Measurements from ENCODE around the gene ANGPTL1.

The ANGPTL1 gene, protein sequence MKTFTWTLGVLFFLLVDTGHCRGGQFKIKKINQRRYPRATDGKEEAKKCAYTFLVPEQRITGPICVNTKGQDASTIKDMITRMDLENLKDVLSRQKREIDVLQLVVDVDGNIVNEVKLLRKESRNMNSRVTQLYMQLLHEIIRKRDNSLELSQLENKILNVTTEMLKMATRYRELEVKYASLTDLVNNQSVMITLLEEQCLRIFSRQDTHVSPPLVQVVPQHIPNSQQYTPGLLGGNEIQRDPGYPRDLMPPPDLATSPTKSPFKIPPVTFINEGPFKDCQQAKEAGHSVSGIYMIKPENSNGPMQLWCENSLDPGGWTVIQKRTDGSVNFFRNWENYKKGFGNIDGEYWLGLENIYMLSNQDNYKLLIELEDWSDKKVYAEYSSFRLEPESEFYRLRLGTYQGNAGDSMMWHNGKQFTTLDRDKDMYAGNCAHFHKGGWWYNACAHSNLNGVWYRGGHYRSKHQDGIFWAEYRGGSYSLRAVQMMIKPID

DNA sequence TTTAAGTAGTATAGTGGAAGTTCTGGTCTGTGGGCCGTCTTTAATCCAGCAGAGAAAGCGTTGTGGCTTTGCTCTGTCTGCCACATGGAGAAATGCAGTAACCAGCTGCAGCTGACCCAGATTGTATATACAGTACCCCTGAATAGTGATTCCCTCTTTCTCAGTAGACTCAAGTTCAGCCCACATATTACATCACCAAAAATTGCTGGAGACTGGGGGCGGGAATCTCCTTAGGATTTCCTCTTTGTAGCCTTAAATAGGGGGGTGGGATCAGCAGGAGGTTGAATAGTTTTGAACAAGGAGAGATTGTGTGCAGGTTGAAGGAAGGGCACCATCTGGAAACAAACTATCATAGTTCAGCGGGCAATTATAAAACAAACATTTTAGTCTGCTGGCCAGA is at the start of gene ANGPTL1:
TSS of gene ANGPTL1 (minus strand) at position 134 of the 400 bp plus-strand sequence. CDS start 5,301 bp downstream, outside the sequence.
- TF ChIP-seq YY1 (IDR thresholded peaks at IDR 0.05; ENCODE audit: low read depth) = no peak
- TF ChIP-seq RAD21 (IDR thresholded peaks at IDR 0.05; ENCODE audit: low read depth) = no peak
- TF ChIP-seq TEAD4 (IDR thresholded peaks at IDR 0.05) = no peak
- TF ChIP-seq TAF1 (IDR thresholded peaks at IDR 0.05; ENCODE audit: low read depth) = no peak
- TF ChIP-seq, protein P1, sequence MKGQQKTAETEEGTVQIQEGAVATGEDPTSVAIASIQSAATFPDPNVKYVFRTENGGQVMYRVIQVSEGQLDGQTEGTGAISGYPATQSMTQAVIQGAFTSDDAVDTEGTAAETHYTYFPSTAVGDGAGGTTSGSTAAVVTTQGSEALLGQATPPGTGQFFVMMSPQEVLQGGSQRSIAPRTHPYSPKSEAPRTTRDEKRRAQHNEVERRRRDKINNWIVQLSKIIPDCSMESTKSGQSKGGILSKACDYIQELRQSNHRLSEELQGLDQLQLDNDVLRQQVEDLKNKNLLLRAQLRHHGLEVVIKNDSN (IDR thresholded peaks at IDR 0.05) = no peak
- no peak for TF ChIP-seq EP300 (IDR thresholded peaks at IDR 0.05; ENCODE audit: borderline replicate concordance)
- TF ChIP-seq CREB1 (IDR thresholded peaks at IDR 0.05; ENCODE audit: low read depth) = no peak
- no peak for TF ChIP-seq NFIC (IDR thresholded peaks at IDR 0.05)

DNA sequence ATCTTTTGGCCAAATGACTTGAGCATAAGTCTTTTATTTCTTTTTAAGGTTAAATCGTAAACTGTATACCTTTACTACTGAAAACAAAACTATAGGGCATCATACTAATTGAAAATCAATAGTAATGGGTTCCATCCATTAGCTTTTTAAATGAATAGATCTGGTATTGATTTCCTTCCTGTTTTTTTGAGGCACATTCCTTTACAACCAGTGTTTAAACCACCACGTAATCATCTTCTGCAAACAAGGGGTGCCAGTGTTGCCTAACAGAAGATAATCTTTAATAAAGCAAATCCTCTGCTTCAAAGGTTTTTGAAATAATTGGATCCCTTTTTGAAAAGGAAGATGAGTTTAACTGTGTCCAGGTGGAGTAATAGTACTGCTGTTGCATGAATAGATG is 48.7 kb upstream of the ANGPTL1 start:
- no peak for TF ChIP-seq TCF12 (IDR thresholded peaks at IDR 0.05; ENCODE audit: low read depth)
- no peak for TF ChIP-seq EGR1 (IDR thresholded peaks at IDR 0.05)
- no peak for TF ChIP-seq CREB1 (IDR thresholded peaks at IDR 0.05; ENCODE audit: low read depth)
- TF ChIP-seq FOXM1 (IDR thresholded peaks at IDR 0.05; ENCODE audit: borderline replicate concordance, low read depth) = no peak
- TF ChIP-seq YY1 (IDR thresholded peaks at IDR 0.05; ENCODE audit: low read depth) = no peak
- TF ChIP-seq, protein P2, sequence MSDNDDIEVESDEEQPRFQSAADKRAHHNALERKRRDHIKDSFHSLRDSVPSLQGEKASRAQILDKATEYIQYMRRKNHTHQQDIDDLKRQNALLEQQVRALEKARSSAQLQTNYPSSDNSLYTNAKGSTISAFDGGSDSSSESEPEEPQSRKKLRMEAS (IDR thresholded peaks at IDR 0.05) = no peak
- no peak for TF ChIP-seq TEAD4 (IDR thresholded peaks at IDR 0.05)
- TF ChIP-seq, protein P3, sequence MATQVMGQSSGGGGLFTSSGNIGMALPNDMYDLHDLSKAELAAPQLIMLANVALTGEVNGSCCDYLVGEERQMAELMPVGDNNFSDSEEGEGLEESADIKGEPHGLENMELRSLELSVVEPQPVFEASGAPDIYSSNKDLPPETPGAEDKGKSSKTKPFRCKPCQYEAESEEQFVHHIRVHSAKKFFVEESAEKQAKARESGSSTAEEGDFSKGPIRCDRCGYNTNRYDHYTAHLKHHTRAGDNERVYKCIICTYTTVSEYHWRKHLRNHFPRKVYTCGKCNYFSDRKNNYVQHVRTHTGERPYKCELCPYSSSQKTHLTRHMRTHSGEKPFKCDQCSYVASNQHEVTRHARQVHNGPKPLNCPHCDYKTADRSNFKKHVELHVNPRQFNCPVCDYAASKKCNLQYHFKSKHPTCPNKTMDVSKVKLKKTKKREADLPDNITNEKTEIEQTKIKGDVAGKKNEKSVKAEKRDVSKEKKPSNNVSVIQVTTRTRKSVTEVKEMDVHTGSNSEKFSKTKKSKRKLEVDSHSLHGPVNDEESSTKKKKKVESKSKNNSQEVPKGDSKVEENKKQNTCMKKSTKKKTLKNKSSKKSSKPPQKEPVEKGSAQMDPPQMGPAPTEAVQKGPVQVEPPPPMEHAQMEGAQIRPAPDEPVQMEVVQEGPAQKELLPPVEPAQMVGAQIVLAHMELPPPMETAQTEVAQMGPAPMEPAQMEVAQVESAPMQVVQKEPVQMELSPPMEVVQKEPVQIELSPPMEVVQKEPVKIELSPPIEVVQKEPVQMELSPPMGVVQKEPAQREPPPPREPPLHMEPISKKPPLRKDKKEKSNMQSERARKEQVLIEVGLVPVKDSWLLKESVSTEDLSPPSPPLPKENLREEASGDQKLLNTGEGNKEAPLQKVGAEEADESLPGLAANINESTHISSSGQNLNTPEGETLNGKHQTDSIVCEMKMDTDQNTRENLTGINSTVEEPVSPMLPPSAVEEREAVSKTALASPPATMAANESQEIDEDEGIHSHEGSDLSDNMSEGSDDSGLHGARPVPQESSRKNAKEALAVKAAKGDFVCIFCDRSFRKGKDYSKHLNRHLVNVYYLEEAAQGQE (IDR thresholded peaks at IDR 0.05; ENCODE audit: low read depth) = no peak
- TF ChIP-seq EP300 (IDR thresholded peaks at IDR 0.05; ENCODE audit: borderline replicate concordance) = no peak
- no peak for TF ChIP-seq TAF1 (IDR thresholded peaks at IDR 0.05; ENCODE audit: low read depth)

DNA sequence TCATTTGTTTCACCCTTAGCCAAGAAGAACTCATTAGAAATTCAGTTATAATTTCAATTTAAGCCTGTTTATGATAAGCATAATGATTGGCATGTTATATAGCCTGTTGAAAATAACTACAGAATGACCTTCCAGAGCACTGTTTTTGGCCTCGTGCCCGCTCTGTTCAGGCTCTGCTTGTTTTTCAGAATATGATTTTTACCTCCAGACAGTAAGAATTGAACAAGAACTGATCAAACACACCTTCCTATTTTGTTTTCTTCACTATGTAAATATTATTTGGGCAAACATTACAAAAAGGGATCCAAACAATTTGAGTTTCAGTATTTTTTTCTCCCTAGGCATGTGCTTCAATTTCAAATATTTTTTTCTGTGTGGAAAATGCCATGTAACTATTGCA is 48.1 kb upstream of the ANGPTL1 start:
- TF ChIP-seq CREB1 (IDR thresholded peaks at IDR 0.05; ENCODE audit: low read depth) (no peak), TCF12 (IDR thresholded peaks at IDR 0.05; ENCODE audit: low read depth) (no peak), NFIC (IDR thresholded peaks at IDR 0.05) (no peak), CEBPB (IDR thresholded peaks at IDR 0.05) (no peak), TEAD4 (IDR thresholded peaks at IDR 0.05) (no peak), EP300 (IDR thresholded peaks at IDR 0.05; ENCODE audit: borderline replicate concordance) (no peak), TAF1 (IDR thresholded peaks at IDR 0.05; ENCODE audit: low read depth) (no peak), FOXM1 (IDR thresholded peaks at IDR 0.05; ENCODE audit: borderline replicate concordance, low read depth) (no peak), EGR1 (IDR thresholded peaks at IDR 0.05) (no peak), ZBTB7A (IDR thresholded peaks at IDR 0.05; ENCODE audit: low read depth) (no peak), YY1 (IDR thresholded peaks at IDR 0.05; ENCODE audit: low read depth) (no peak), RAD21 (IDR thresholded peaks at IDR 0.05; ENCODE audit: low read depth) (no peak)
- TF ChIP-seq, protein P3 (IDR thresholded peaks at IDR 0.05; ENCODE audit: low read depth) = no peak
- TF ChIP-seq, protein P1 (IDR thresholded peaks at IDR 0.05) = no peak
- TF ChIP-seq, protein P2 (IDR thresholded peaks at IDR 0.05) = no peak

DNA sequence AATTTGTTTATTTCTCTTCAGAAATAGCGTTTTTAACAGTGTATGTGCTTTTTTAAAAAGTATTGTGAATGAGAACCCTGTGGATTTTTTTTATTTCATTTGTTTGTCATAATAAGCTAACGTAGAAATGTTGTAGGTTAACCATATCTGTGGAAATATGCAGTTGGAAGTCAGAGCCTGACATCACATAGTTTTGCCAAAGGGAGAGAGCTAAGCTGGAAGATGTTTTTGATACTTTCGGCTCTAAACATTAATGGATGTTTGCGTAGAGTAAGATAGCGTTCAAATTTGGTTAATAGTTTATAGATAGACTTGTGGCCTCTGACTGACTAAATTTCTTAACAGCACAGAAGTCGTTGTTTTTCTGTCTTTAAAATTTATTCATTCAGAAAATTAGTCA is 47.4 kb upstream of the ANGPTL1 start:
- TF ChIP-seq NFIC (IDR thresholded peaks at IDR 0.05) (no peak), TCF12 (IDR thresholded peaks at IDR 0.05; ENCODE audit: low read depth) (no peak), RAD21 (IDR thresholded peaks at IDR 0.05; ENCODE audit: low read depth) (no peak), TEAD4 (IDR thresholded peaks at IDR 0.05) (no peak), EGR1 (IDR thresholded peaks at IDR 0.05) (no peak), EP300 (IDR thresholded peaks at IDR 0.05; ENCODE audit: borderline replicate concordance) (no peak), ZBTB7A (IDR thresholded peaks at IDR 0.05; ENCODE audit: low read depth) (no peak), CEBPB (IDR thresholded peaks at IDR 0.05) (no peak), FOXM1 (IDR thresholded peaks at IDR 0.05; ENCODE audit: borderline replicate concordance, low read depth) (no peak), CREB1 (IDR thresholded peaks at IDR 0.05; ENCODE audit: low read depth) (no peak), TAF1 (IDR thresholded peaks at IDR 0.05; ENCODE audit: low read depth) (no peak), YY1 (IDR thresholded peaks at IDR 0.05; ENCODE audit: low read depth) (no peak)
- TF ChIP-seq, protein P1 (IDR thresholded peaks at IDR 0.05) = no peak
- TF ChIP-seq, protein P3 (IDR thresholded peaks at IDR 0.05; ENCODE audit: low read depth) = no peak
- TF ChIP-seq, protein P2 (IDR thresholded peaks at IDR 0.05) = no peak

All from Ishikawa (cell line).